Uterus (tissue), 2 donors: ENCODE measurements around the gene FRK.

ENCODE experiments used
- CTCF ChIP-seq, 4 experiments: fragments of 200-600 bp in 2 of 4; fragments of 450-650 bp in 2 of 4; sonication (generic) in 2 of 4; IDR thresholded peaks; one replicate each; pipeline ENCODE4 v1.5.1; 2016 to 2019; ENCODE audit warnings: antibody characterized with exemption in 4 of 4, mild to moderate bottlenecking in 2 of 4, moderate library complexity in 1 of 4
- POLR2A ChIP-seq, 2 donors: fragments of 450-650 bp; IDR thresholded peaks; one replicate each; pipeline ENCODE4 v1.6.1; 2016; ENCODE audit warnings: antibody characterized with exemption in 2 of 2, mild to moderate bottlenecking in 1 of 2, moderate library complexity in 1 of 2

DNA sequence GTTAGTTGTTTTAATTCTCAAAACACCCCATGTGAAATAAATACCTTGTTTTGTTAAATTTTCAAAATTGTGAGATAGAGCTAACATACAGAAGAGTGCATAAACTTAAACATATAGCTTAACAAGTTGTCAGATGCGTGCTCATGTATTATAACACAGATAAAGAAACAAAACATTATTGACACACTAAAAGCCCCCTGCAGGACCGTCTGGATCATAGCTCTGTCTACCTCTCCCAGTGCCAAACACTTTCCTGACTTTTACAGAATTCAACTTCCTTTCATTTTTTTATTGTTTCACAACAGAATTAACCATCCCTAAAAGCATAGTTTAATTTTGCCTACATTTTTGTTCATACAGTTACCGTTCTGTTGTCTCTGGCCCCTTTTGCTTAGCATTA is 17.8 kb upstream of the FRK start:
- TF ChIP-seq POLR2A (IDR thresholded peaks at IDR 0.05) (no peak), CTCF (IDR thresholded peaks at IDR 0.05) (no peak)
